H9 (cell line): Measurements from ENCODE around the gene CCDC178. TPM values are rescaled to one million over a fixed set of nuclear protein-coding genes. Genes with fewer than 3 reads are reported as not detected.

Source experiments
- DNase-seq: peaks from one replicate; pipeline ENCODE4 v3.0.0-alpha.2; 2017
- H2AFZ ChIP-seq: one replicate; pipeline ENCODE4 v1.6.1; 2013; ENCODE audit warnings: mild to moderate bottlenecking, low read length, control low read depth, moderate library complexity
- H2AK5ac ChIP-seq: 2 replicates; pipeline ENCODE4 v1.6.1; 2013; ENCODE audit warnings: low read length, control low read depth, mixed read lengths; ENCODE audit not compliant: insufficient read length
- H2BK120ac ChIP-seq: one replicate; pipeline ENCODE4 v1.6.1; 2013; ENCODE audit warnings: low read depth, mild to moderate bottlenecking, low read length, control low read depth, inconsistent platforms; ENCODE audit not compliant: poor library complexity, severe bottlenecking
- H2BK12ac ChIP-seq: 2 replicates; pipeline ENCODE4 v1.6.1; 2013; ENCODE audit warnings: low read length, control low read depth, mixed read lengths, low read depth; ENCODE audit not compliant: insufficient read length
- H2BK15ac ChIP-seq: 2 replicates; pipeline ENCODE4 v1.6.1; 2013; ENCODE audit warnings: low read depth, low read length, control low read depth
- H2BK20ac ChIP-seq: one replicate; pipeline ENCODE4 v1.6.1; 2013; ENCODE audit warnings: low read depth, mild to moderate bottlenecking, low read length, control low read depth, inconsistent platforms; ENCODE audit not compliant: poor library complexity, severe bottlenecking
- H2BK5ac ChIP-seq: 2 replicates; pipeline ENCODE4 v1.6.1; 2013; ENCODE audit warnings: low read length, control low read depth, mixed read lengths; ENCODE audit not compliant: insufficient read length
- H3K14ac ChIP-seq: 2 replicates; pipeline ENCODE4 v1.6.1; 2013; ENCODE audit warnings: low read length, control low read depth; ENCODE audit not compliant: insufficient read depth
- H3K18ac ChIP-seq: 2 replicates; pipeline ENCODE4 v1.6.1; 2013; ENCODE audit warnings: low read depth, mild to moderate bottlenecking, mixed read lengths, low read length, control low read depth; ENCODE audit not compliant: insufficient read length
- H3K23ac ChIP-seq: 2 replicates; pipeline ENCODE4 v1.6.1; 2013; ENCODE audit warnings: low read length, control low read depth, mixed read lengths, low read depth; ENCODE audit not compliant: insufficient read length
- H3K23me2 ChIP-seq: 2 replicates; pipeline ENCODE4 v1.6.1; 2013; ENCODE audit warnings: low read depth, mild to moderate bottlenecking, mixed read lengths, low read length, control low read depth; ENCODE audit not compliant: insufficient read length, poor library complexity, severe bottlenecking
- H3K27ac ChIP-seq: 2 replicates; pipeline ENCODE4 v1.5.1; 2013; ENCODE audit warnings: low read length, control low read depth, mixed read lengths, low read depth; ENCODE audit not compliant: insufficient read length
- H3K27me3 ChIP-seq: 2 replicates; pipeline ENCODE4 v1.6.1; 2013; ENCODE audit warnings: low read length, control low read depth, inconsistent platforms; ENCODE audit not compliant: insufficient read depth
- H3K4ac ChIP-seq: 2 replicates; pipeline ENCODE4 v1.6.1; 2013; ENCODE audit warnings: low read depth, mild to moderate bottlenecking, control low read depth, inconsistent platforms, low read length, moderate library complexity
- H3K4me1 ChIP-seq: 2 replicates; pipeline ENCODE4 v1.6.1; 2013; ENCODE audit warnings: low read length, control low read depth, inconsistent platforms; ENCODE audit not compliant: insufficient read depth
- H3K4me2 ChIP-seq: 2 replicates; pipeline ENCODE4 v1.6.1; 2013; ENCODE audit warnings: low read length, control low read depth, mixed read lengths; ENCODE audit not compliant: insufficient read length, insufficient read depth
- H3K56ac ChIP-seq: 2 replicates; pipeline ENCODE4 v1.6.1; 2013; ENCODE audit warnings: low read depth, mild to moderate bottlenecking, mixed read lengths, low read length, control low read depth; ENCODE audit not compliant: insufficient read length
- H3K79me1 ChIP-seq: 2 replicates; pipeline ENCODE4 v1.6.1; 2013; ENCODE audit warnings: low read depth, mild to moderate bottlenecking, moderate library complexity, low read length, control low read depth, inconsistent platforms; ENCODE audit not compliant: insufficient read depth, poor library complexity, severe bottlenecking
- H3K79me2 ChIP-seq: 2 replicates; pipeline ENCODE4 v1.6.1; 2013; ENCODE audit warnings: low read length, control low read depth, inconsistent platforms; ENCODE audit not compliant: insufficient read depth
- H3K9ac ChIP-seq: 2 replicates; pipeline ENCODE4 v1.6.1; 2013; ENCODE audit warnings: low read length, control low read depth, mixed read lengths; ENCODE audit not compliant: insufficient read length; ENCODE audit errors: extremely low read depth
- H3K9me3 ChIP-seq: one replicate; pipeline ENCODE4 v1.6.1; 2013; ENCODE audit warnings: low read depth, low read length, inconsistent platforms; ENCODE audit not compliant: control insufficient read depth
- H3T11ph ChIP-seq: one replicate; pipeline ENCODE4 v1.6.1; 2013; ENCODE audit warnings: mild to moderate bottlenecking, low read length, control low read depth, inconsistent platforms
- H4K20me1 ChIP-seq: one replicate; pipeline ENCODE4 v1.6.1; 2013; ENCODE audit not compliant: control insufficient read depth, insufficient read length, insufficient read depth
- H4K5ac ChIP-seq: 2 replicates; pipeline ENCODE4 v1.6.1; 2013; ENCODE audit warnings: low read depth, mild to moderate bottlenecking, mixed read lengths, low read length, control low read depth; ENCODE audit not compliant: insufficient read length
- H4K8ac ChIP-seq: replicated peaks from 2 replicates; pipeline ENCODE4 v1.6.1; 2013; ENCODE audit warnings: low read length, control low read depth, mixed read lengths, low read depth; ENCODE audit not compliant: insufficient read length
- H4K91ac ChIP-seq: 2 replicates; pipeline ENCODE4 v1.6.1; 2013; ENCODE audit warnings: low read depth, mild to moderate bottlenecking, moderate library complexity, mixed read lengths, low read length, control low read depth; ENCODE audit not compliant: insufficient read length
- H3K27ac Mint-ChIP-seq, 3 experiments: 2 replicates in 2 of 3; 3 replicates in 1 of 3; pipeline ENCODE4 v1.8.0; 2020 to 2021; ENCODE audit warnings: mixed read lengths in 3 of 3, mild to moderate bottlenecking in 1 of 3, moderate library complexity in 1 of 3
- H3K27me3 Mint-ChIP-seq: 2 replicates; pipeline ENCODE4 v1.8.0; 2021; ENCODE audit warnings: low read depth, mild to moderate bottlenecking, moderate library complexity, mixed read lengths
- H3K36me3 Mint-ChIP-seq, 3 experiments: 2 replicates in 2 of 3; 3 replicates in 1 of 3; pipeline ENCODE4 v1.8.0; 2020 to 2021; ENCODE audit warnings: low read depth in 3 of 3, mixed read lengths in 3 of 3; ENCODE audit not compliant: insufficient read depth in 1 of 3
- H3K4me1 Mint-ChIP-seq, 2 experiments: 2 replicates each; pipeline ENCODE4 v1.8.0; 2020; ENCODE audit warnings: mixed read lengths in 2 of 2
- H3K4me3 Mint-ChIP-seq, 2 experiments: 2 replicates in 1 of 2; 3 replicates in 1 of 2; pipeline ENCODE4 v1.8.0; 2020 to 2021; ENCODE audit warnings: mild to moderate bottlenecking in 2 of 2, mixed read lengths in 2 of 2, moderate library complexity in 1 of 2
- H3K9me3 Mint-ChIP-seq, 2 experiments: 2 replicates in 1 of 2; 3 replicates in 1 of 2; pipeline ENCODE4 v1.8.0; 2020; ENCODE audit warnings: mild to moderate bottlenecking in 2 of 2, mixed read lengths in 2 of 2, moderate library complexity in 1 of 2
- WGBS: extraction: QIAGEN DNeasy Blood & Tissue Kit; methylation state at CpG from one replicate; pipeline ENCODE4 v1.1.7; 2013; ENCODE audit warnings: missing lambda C conversion rate, low lambda C conversion rate, mixed read lengths; ENCODE audit not compliant: insufficient read length; ENCODE audit errors: extremely low coverage; 5-methylcytosine and 5-hydroxymethylcytosine counted together
- total RNA-seq: library from RNA; stranded (reverse); gene quantifications from 2 replicates; pipeline ENCODE4 v1.2.1, GENCODE V29; 2021
- TF ChIP-seq, protein P1 (sequence below): fragments of 200-600 bp; sonication (generic); conservative IDR thresholded peaks from 3 replicates; pipeline ENCODE4 v1.8.0; 2021; ENCODE audit warnings: antibody characterized with exemption, mild to moderate bottlenecking

CCDC178 gene
- total RNA-seq, 1 experiment from 2014 or later: not detected

GRCh38 chr18:33210575-33211189, 229.8 kb downstream of the CCDC178 start:
- H2AFZ ChIP-seq: no peak overlapping the region
- H2BK12ac ChIP-seq: no peak overlapping the region
- no peak overlapping the region for H3K4me2 ChIP-seq
- no peaks in the 10 kb centered on the region for H3K36me3 Mint-ChIP-seq
- no peak overlapping the region for H2AK5ac ChIP-seq
- no peak overlapping the region for H3K18ac ChIP-seq
- H3K79me1 ChIP-seq: no peaks in the 10 kb centered on the region
- H3K27me3 Mint-ChIP-seq: peaks cover 1% of the 10 kb centered on the region; the same call in 1 of the 2 replicates
- H4K20me1 ChIP-seq: no peaks in the 10 kb centered on the region
- WGBS: no CpG with 5 or more reads among the region's 6 CpGs
- H3K79me2 ChIP-seq: no peaks in the 10 kb centered on the region
- H2BK5ac ChIP-seq: no peak overlapping the region
- no peak overlapping the region for H3K4me3 Mint-ChIP-seq
- no peak overlapping the region for H3K14ac ChIP-seq
- H2BK120ac ChIP-seq: no peak overlapping the region
- H3K9ac ChIP-seq: no peak overlapping the region
- H3K27ac ChIP-seq: no peak overlapping the region
- H3K4ac ChIP-seq: no peak overlapping the region
- no peak overlapping the region for H3K23ac ChIP-seq
- no peak overlapping the region for H4K5ac ChIP-seq
- peaks cover 0 to 3% of the 10 kb centered on the region in 2 experiments; a peak in 1 of 4 replicates for H3K4me1 Mint-ChIP-seq
- H3K56ac ChIP-seq: no peak overlapping the region
- H3K27ac Mint-ChIP-seq: no peak overlapping the region
- H3K4me1 ChIP-seq: no peaks in the 10 kb centered on the region
- H2BK15ac ChIP-seq: no peak overlapping the region
- H3K23me2 ChIP-seq: no peaks in the 10 kb centered on the region
- no peak overlapping the region for H3T11ph ChIP-seq
- TF ChIP-seq, protein P1, sequence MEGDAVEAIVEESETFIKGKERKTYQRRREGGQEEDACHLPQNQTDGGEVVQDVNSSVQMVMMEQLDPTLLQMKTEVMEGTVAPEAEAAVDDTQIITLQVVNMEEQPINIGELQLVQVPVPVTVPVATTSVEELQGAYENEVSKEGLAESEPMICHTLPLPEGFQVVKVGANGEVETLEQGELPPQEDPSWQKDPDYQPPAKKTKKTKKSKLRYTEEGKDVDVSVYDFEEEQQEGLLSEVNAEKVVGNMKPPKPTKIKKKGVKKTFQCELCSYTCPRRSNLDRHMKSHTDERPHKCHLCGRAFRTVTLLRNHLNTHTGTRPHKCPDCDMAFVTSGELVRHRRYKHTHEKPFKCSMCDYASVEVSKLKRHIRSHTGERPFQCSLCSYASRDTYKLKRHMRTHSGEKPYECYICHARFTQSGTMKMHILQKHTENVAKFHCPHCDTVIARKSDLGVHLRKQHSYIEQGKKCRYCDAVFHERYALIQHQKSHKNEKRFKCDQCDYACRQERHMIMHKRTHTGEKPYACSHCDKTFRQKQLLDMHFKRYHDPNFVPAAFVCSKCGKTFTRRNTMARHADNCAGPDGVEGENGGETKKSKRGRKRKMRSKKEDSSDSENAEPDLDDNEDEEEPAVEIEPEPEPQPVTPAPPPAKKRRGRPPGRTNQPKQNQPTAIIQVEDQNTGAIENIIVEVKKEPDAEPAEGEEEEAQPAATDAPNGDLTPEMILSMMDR: peak; percentile 79
- no peaks in the 10 kb centered on the region for H3K9me3 ChIP-seq
- H3K27me3 ChIP-seq: no peaks in the 10 kb centered on the region
- no peaks in the 10 kb centered on the region for H3K9me3 Mint-ChIP-seq
- H2BK20ac ChIP-seq: no peak overlapping the region
- no peak overlapping the region for H4K91ac ChIP-seq
- peak; percentile 31 for DNase-seq
- H4K8ac ChIP-seq: no peak overlapping the region
